22Rv1 (cell line): Measurements from ENCODE around the gene ISG20L2.

Source experiments
- ZFX ChIP-seq: fragments of 450-650 bp; IDR thresholded peaks from 2 replicates; pipeline ENCODE4 v1.6.1; 2017; ENCODE audit warnings: antibody characterized with exemption, borderline replicate concordance
- TF ChIP-seq, protein P1 (sequence below): fragments of 450-650 bp; IDR thresholded peaks from 2 replicates; pipeline ENCODE4 v1.5.1; 2017; ENCODE audit warnings: mild to moderate bottlenecking

DNA sequence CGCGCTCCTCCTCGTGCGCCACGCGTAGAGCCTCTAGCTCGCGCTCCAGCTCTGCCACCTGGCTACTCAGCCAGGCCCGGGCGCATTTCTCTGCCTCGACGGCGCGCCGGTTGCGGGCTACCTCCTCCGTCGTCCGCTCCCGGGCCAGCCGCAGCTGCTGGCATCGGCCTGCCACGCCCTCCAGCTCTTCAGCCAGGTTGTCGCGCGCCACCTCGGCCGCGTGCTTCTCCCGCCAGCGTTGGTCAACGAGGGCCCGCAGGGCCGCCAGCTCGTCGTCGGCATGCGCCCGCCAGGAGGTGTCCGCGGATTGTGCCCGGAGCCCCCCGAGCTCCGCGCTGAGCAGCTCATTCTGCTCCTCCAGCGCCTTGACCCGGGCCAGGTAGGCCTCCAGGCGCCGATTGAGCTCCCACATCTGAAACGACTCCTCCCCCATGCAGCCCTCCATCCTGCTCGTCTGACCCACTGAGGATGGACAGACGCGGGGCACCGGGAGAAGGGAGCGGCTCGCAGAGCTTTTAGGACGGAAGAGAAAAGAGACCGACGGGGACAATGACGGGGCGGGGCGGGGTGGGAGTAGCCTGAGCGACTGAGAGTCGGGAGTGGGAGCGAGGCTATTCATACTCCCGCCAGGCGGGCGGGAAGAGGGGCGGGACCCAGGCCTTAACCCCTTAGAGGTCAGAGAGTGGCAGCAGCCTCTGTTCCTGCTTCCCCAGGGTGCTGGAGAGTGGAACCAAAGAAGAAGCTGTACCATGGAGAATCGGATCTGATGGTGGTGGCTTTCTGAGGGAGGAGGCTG is 51.5 kb downstream of the ISG20L2 start, which contains the start of gene NES:
- TF ChIP-seq, protein P1, sequence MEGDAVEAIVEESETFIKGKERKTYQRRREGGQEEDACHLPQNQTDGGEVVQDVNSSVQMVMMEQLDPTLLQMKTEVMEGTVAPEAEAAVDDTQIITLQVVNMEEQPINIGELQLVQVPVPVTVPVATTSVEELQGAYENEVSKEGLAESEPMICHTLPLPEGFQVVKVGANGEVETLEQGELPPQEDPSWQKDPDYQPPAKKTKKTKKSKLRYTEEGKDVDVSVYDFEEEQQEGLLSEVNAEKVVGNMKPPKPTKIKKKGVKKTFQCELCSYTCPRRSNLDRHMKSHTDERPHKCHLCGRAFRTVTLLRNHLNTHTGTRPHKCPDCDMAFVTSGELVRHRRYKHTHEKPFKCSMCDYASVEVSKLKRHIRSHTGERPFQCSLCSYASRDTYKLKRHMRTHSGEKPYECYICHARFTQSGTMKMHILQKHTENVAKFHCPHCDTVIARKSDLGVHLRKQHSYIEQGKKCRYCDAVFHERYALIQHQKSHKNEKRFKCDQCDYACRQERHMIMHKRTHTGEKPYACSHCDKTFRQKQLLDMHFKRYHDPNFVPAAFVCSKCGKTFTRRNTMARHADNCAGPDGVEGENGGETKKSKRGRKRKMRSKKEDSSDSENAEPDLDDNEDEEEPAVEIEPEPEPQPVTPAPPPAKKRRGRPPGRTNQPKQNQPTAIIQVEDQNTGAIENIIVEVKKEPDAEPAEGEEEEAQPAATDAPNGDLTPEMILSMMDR = no peak
- TF ChIP-seq ZFX = no peak
